H1 (cell line): ENCODE data around the gene ALDH1A2. TPM values are rescaled to one million over a fixed set of nuclear protein-coding genes. Genes with fewer than 3 reads are reported as not detected.

Source experiments
- CTCF ChIA-PET: fragments of 300-600 bp; sonication (Branson Sonifier 250); formaldehyde crosslinking; loops from one replicate; lab custom pipeline; 2021; ENCODE audit not compliant: partially characterized antibody; lab: Charles Lee
- POLR2A ChIA-PET: fragments of 300-600 bp; sonication (Branson Sonifier 250); formaldehyde crosslinking; loops from one replicate; lab custom pipeline; 2021; ENCODE audit warnings: inconsistent platforms; ENCODE audit not compliant: partially characterized antibody; lab: Charles Lee
- DNase-seq, 2 experiments: peaks; one replicate each; pipeline versions ENCODE4 v3.0.0 to v3.0.0-alpha.2; 2010 to 2022; ENCODE audit warnings: low spot score in 2 of 2, low read depth in 1 of 2, mixed read lengths in 1 of 2
- FAIRE-seq: peaks from 2 replicates; lab custom pipeline; 2011; peaks lifted over from hg19 to GRCh38; lab: Jason Lieb, UNC
- H2AFZ ChIP-seq: 2 replicates; pipeline ENCODE4 v1.8.1; 2012; ENCODE audit warnings: low read length, inconsistent platforms
- H2AK5ac ChIP-seq: 2 replicates; pipeline ENCODE4 v1.6.1; 2013; ENCODE audit warnings: low read depth, low read length
- H2BK120ac ChIP-seq: replicated peaks from 2 replicates; pipeline ENCODE3; 2013; ENCODE audit warnings: low read depth, low read length, inconsistent platforms
- H2BK12ac ChIP-seq: 2 replicates; pipeline ENCODE4 v1.6.1; 2013; ENCODE audit warnings: low read depth, low read length
- H2BK15ac ChIP-seq: 2 replicates; pipeline ENCODE4 v1.6.1; 2013; ENCODE audit warnings: low read length
- H2BK20ac ChIP-seq: 2 replicates; pipeline ENCODE4 v1.6.1; 2013; ENCODE audit warnings: low read length
- H2BK5ac ChIP-seq: 2 replicates; pipeline ENCODE4 v1.6.1; 2013; ENCODE audit warnings: low read depth, low read length
- H3K14ac ChIP-seq: 2 replicates; pipeline ENCODE4 v1.6.1; 2013; ENCODE audit warnings: inconsistent platforms; ENCODE audit not compliant: insufficient read length
- H3K18ac ChIP-seq: 2 replicates; pipeline ENCODE4 v1.6.1; 2013; ENCODE audit warnings: low read length; ENCODE audit errors: extremely low read depth
- H3K23ac ChIP-seq: 2 replicates; pipeline ENCODE4 v1.6.1; 2013; ENCODE audit warnings: inconsistent platforms; ENCODE audit not compliant: insufficient read length
- H3K23me2 ChIP-seq: 2 replicates; pipeline ENCODE4 v1.6.1; 2013; ENCODE audit warnings: low read depth, low read length
- H3K27ac ChIP-seq: 2 replicates; pipeline ENCODE4 v1.6.1; 2011; ENCODE audit warnings: low read depth, low read length, inconsistent platforms
- H3K27me3 ChIP-seq, 4 experiments: replicated peaks in 1 of 4; 1 replicate in 1 of 4; 2 replicates in 3 of 4; pipeline versions ENCODE4 v1.6.1 to v1.8.1; 2011 to 2013; ENCODE audit warnings: low read length in 3 of 4, mild to moderate bottlenecking in 3 of 4, inconsistent platforms in 2 of 4, mixed read lengths in 2 of 4, moderate library complexity in 1 of 4; ENCODE audit not compliant: control insufficient read depth in 3 of 4, insufficient read depth in 3 of 4; ENCODE audit errors: extremely low read depth in 1 of 4
- H3K36me3 ChIP-seq, 4 experiments: 2 replicates each; pipeline versions ENCODE4 v1.6.1 to v1.8.1; 2011 to 2013; ENCODE audit warnings: mild to moderate bottlenecking in 4 of 4, low read length in 3 of 4, moderate library complexity in 2 of 4, control low read depth in 1 of 4, inconsistent platforms in 1 of 4; ENCODE audit not compliant: insufficient read depth in 4 of 4, control insufficient read depth in 2 of 4
- H3K4ac ChIP-seq: replicated peaks from 2 replicates; pipeline ENCODE3; 2013; ENCODE audit warnings: low read length, low read depth, mixed read lengths, inconsistent platforms; ENCODE audit not compliant: insufficient read length
- H3K4me1 ChIP-seq, 4 experiments: replicated peaks in 1 of 4; 1 replicate in 1 of 4; 2 replicates in 3 of 4; pipeline versions ENCODE4 v1.6.1 to v1.8.1; 2011 to 2013; ENCODE audit warnings: low read length in 3 of 4, inconsistent platforms in 2 of 4, mixed read lengths in 1 of 4; ENCODE audit not compliant: insufficient read depth in 4 of 4, control insufficient read depth in 3 of 4
- H3K4me2 ChIP-seq, 2 experiments: 2 replicates each; pipeline versions ENCODE4 v1.6.1 to v1.8.1; 2011 to 2013; ENCODE audit warnings: low read depth in 2 of 2, low read length in 2 of 2, control low read depth in 1 of 2, inconsistent platforms in 1 of 2, mild to moderate bottlenecking in 1 of 2; ENCODE audit not compliant: insufficient read depth in 1 of 2
- H3K4me3 ChIP-seq, 4 experiments: fragments of 200-600, 300-600 bp in 1 of 4; sonication (generic), shearing (Covaris generic), sonication (Bioruptor Twin) in 1 of 4; 2 replicates each; pipeline versions ENCODE4 v1.5.1 to v1.8.1; 2011 to 2016; ENCODE audit warnings: low read length in 4 of 4, low read depth in 3 of 4, control low read depth in 2 of 4, inconsistent platforms in 2 of 4, mild to moderate bottlenecking in 2 of 4, mixed read lengths in 1 of 4, moderate library complexity in 1 of 4; ENCODE audit not compliant: insufficient read depth in 2 of 4; ENCODE audit errors: extremely low read depth in 1 of 4
- H3K56ac ChIP-seq: replicated peaks from 2 replicates; pipeline ENCODE3; 2013; ENCODE audit warnings: low read depth, mild to moderate bottlenecking, mixed read lengths, low read length, inconsistent platforms; ENCODE audit not compliant: insufficient read length
- H3K79me1 ChIP-seq: 2 replicates; pipeline ENCODE4 v1.6.1; 2013; ENCODE audit warnings: low read depth, low read length, control low read depth
- H3K79me2 ChIP-seq, 2 experiments: 2 replicates each; pipeline versions ENCODE4 v1.6.1 to v1.8.1; 2012 to 2013; ENCODE audit warnings: low read length in 2 of 2, mild to moderate bottlenecking in 2 of 2, inconsistent platforms in 1 of 2; ENCODE audit not compliant: insufficient read depth in 2 of 2, control insufficient read depth in 1 of 2
- H3K9ac ChIP-seq, 4 experiments: replicated peaks in 1 of 4; 1 replicate in 1 of 4; 2 replicates in 3 of 4; pipeline versions ENCODE4 v1.6.1 to v1.8.1; 2011 to 2013; ENCODE audit warnings: low read depth in 3 of 4, low read length in 3 of 4, control low read depth in 2 of 4, mild to moderate bottlenecking in 2 of 4, moderate library complexity in 2 of 4, inconsistent platforms in 1 of 4; ENCODE audit errors: extremely low read depth in 1 of 4
- H3K9me3 ChIP-seq, 2 experiments: 2 replicates each; pipeline versions ENCODE4 v1.6.1 to v1.8.1; 2012 to 2013; ENCODE audit warnings: mild to moderate bottlenecking in 2 of 2, moderate library complexity in 2 of 2, control low read depth in 1 of 2, inconsistent platforms in 1 of 2, low read depth in 1 of 2, low read length in 1 of 2, mixed read lengths in 1 of 2; ENCODE audit not compliant: insufficient read depth in 2 of 2
- H4K20me1 ChIP-seq, 2 experiments: replicated peaks in 1 of 2; 2 replicates each; pipeline versions ENCODE3 to v1.8.1; 2011 to 2013; ENCODE audit warnings: inconsistent platforms in 2 of 2, low read length in 2 of 2, mild to moderate bottlenecking in 1 of 2; ENCODE audit not compliant: insufficient read depth in 2 of 2, control insufficient read depth in 1 of 2
- H4K5ac ChIP-seq: 2 replicates; pipeline ENCODE4 v1.6.1; 2013; ENCODE audit warnings: low read length, low read depth, mixed read lengths, inconsistent platforms; ENCODE audit not compliant: insufficient read length
- H4K8ac ChIP-seq: 2 replicates; pipeline ENCODE4 v1.8.0; 2013; ENCODE audit warnings: mild to moderate bottlenecking, moderate library complexity, low read length, inconsistent platforms; ENCODE audit not compliant: insufficient read depth; ENCODE audit errors: extremely low read depth
- H4K91ac ChIP-seq: replicated peaks from 2 replicates; pipeline ENCODE3; 2013; ENCODE audit warnings: low read length, mixed read lengths, inconsistent platforms; ENCODE audit not compliant: insufficient read length
- CBX5 ChIP-seq: fragments of 300-800, 300-1000 bp; sonication (generic); IDR thresholded peaks from 2 replicates; pipeline ENCODE4 v1.7.1; 2016; ENCODE audit warnings: antibody characterized with exemption, low read length, low read depth
- KDM5A ChIP-seq: fragments of 200-600 bp; IDR thresholded peaks from 2 replicates; pipeline ENCODE4 v1.7.1; 2012; ENCODE audit warnings: mild to moderate bottlenecking, low read length, inconsistent platforms, mixed read lengths
- WGBS, 2 experiments: shearing (Covaris generic) in 1 of 2; methylation state at CpG; one replicate each; pipeline versions ENCODE4 v1.1.6 to v1.1.7; 2013 to 2015; ENCODE audit warnings: low lambda C conversion rate in 2 of 2, mixed read lengths in 2 of 2, inconsistent platforms in 1 of 2, low coverage in 1 of 2, missing lambda C conversion rate in 1 of 2; ENCODE audit not compliant: insufficient replicate concordance in 2 of 2, insufficient coverage in 1 of 2, insufficient read length in 1 of 2; ENCODE audit errors: extremely low coverage in 1 of 2, missing lambda C conversion rate in 1 of 2; 5-methylcytosine and 5-hydroxymethylcytosine counted together
- polyA plus RNA-seq, 7 experiments: library from polyadenylated mRNA; depleted of rRNA in 3 of 7; stranded (reverse) in 5 of 7; unstranded in 2 of 7; fragments of >200 nt in 5 of 7; fragments of 200-250 nt in 2 of 7; gene quantifications; 1 replicate in 5 of 7; 2 replicates in 1 of 7; 4 replicates in 1 of 7; pipeline versions ENCODE4 v1.2.1 to v1.2.3, GENCODE V29; 2011 to 2013; ENCODE audit warnings: missing spikeins in 2 of 7, mixed read lengths in 2 of 7
- total RNA-seq: library from RNA; stranded (reverse); fragmentation: NEBNext Ultra II Directional; extraction: Animal tissue kit (Norgen Biotek cat#: 25700); gene quantifications from 2 replicates; pipeline ENCODE4 v1.2.1, GENCODE V29; 2021

ALDH1A2 gene
- total and polyA plus RNA-seq, 2 of the 8 experiments (the other 6 are each of a cell fraction or from before 2014, with no cell fraction given): 0.06 to 0.24 TPM

DNA sequence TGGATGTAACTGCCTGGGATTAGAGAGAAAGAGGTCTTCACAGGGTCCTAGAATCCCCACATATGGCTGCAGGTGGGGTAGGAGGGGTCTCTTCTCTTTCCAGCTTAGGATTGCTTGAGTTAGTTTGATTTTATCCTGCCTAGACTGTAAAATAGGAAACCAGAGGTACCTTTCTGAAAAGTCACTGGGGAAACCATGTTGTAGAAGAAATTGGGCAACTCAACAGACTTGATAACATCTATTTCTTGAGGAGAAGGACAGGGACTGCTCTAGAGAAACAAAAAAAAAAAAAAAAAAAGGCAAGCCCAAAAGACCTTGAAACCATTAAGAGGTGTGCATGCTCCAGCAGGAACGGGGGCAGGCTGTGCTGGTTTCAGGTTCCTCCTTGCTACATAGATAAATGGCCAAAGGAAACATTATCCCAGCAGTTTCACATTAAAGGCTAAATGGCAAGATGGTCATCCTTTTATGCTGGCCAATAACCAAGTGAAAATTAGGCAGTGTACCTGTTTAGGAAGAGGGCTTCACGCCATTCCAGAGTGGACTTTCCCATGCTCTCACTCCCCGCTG is 116.1 kb downstream of the ALDH1A2 start:
- H4K91ac ChIP-seq: no peak overlapping the region
- CTCF ChIA-PET: no interaction called here
- H3K9me3 ChIP-seq: no peaks in the 10 kb centered on the region
- no peak overlapping the region for H3K23ac ChIP-seq
- no peaks in the 10 kb centered on the region for H3K4me1 ChIP-seq
- no peaks in the 10 kb centered on the region for H3K27me3 ChIP-seq
- no peak overlapping the region for H3K14ac ChIP-seq
- H3K36me3 ChIP-seq: no peaks in the 10 kb centered on the region
- H2BK120ac ChIP-seq: no peak overlapping the region
- no peak overlapping the region for H4K5ac ChIP-seq
- no peak overlapping the region for H2AK5ac ChIP-seq
- H3K23me2 ChIP-seq: peaks cover 3% of the 10 kb centered on the region; the same call in 1 of the 2 replicates
- DNase-seq: no peak
- H4K20me1 ChIP-seq: peaks cover 0 to 1% of the 10 kb centered on the region in 2 experiments
- H2BK5ac ChIP-seq: no peak overlapping the region
- no peak overlapping the region for H3K27ac ChIP-seq
- no peak overlapping the region for H3K18ac ChIP-seq
- H2BK15ac ChIP-seq: no peak overlapping the region
- H3K79me1 ChIP-seq: no peaks in the 10 kb centered on the region
- H2BK12ac ChIP-seq: no peak overlapping the region
- H3K9ac ChIP-seq: no peak overlapping the region
- no peak overlapping the region for H3K4me2 ChIP-seq
- H2AFZ ChIP-seq: no peak overlapping the region
- POLR2A ChIA-PET: no interaction called here
- 92% methylated on average over 3 of the region's 3 CpGs; no CpG with 5 or more reads in 1 of the 2 experiments for WGBS, 2 experiments
- no peak overlapping the region for H3K4ac ChIP-seq
- no peaks in the 10 kb centered on the region for H3K79me2 ChIP-seq
- no peak overlapping the region for H3K56ac ChIP-seq
- no peak for FAIRE-seq
- H4K8ac ChIP-seq: no peak overlapping the region
- no peak overlapping the region for H3K4me3 ChIP-seq
- no peak overlapping the region for H2BK20ac ChIP-seq
- TF ChIP-seq KDM5A (no peak), CBX5 (no peak)
